DND-41 (cell line): ENCODE measurements around the gene AKT3.
A peak's percentile ranks its signal among the peaks of the same experiment; 100 is the strongest.

ENCODE experiments used
- ATAC-seq: fragments of 200-7000 bp; cut with Tn5 transposase; 3 replicates; pipeline ENCODE4 v1.9.1; 2021; ENCODE audit warnings: low read depth; ENCODE audit not compliant: insufficient read depth
- DNase-seq: peaks from one replicate; pipeline ENCODE4 v3.0.0-alpha.2; 2020
- H2AFZ ChIP-seq: 2 replicates; pipeline ENCODE4 v1.6.0; 2012; ENCODE audit warnings: low read depth, low read length
- H3K27ac ChIP-seq: 2 replicates; pipeline ENCODE4 v1.5.1; 2012; ENCODE audit warnings: low read length, inconsistent platforms
- H3K27me3 ChIP-seq: fragments of 200-600 bp; sonication (generic); 2 replicates; pipeline ENCODE4 v1.6.0; 2012; ENCODE audit warnings: low read length, mild to moderate bottlenecking, inconsistent platforms; ENCODE audit not compliant: insufficient read depth, poor library complexity
- H3K36me3 ChIP-seq: 2 replicates; pipeline ENCODE4 v1.5.1; 2012; ENCODE audit warnings: low read length, inconsistent platforms; ENCODE audit not compliant: insufficient read depth
- H3K4me1 ChIP-seq: 2 replicates; pipeline ENCODE4 v1.5.1; 2012; ENCODE audit warnings: mild to moderate bottlenecking, low read length; ENCODE audit not compliant: insufficient read depth
- H3K4me2 ChIP-seq: 2 replicates; pipeline ENCODE4 v1.6.0; 2012; ENCODE audit warnings: mild to moderate bottlenecking, moderate library complexity, low read length, inconsistent platforms; ENCODE audit not compliant: insufficient read depth
- H3K4me3 ChIP-seq, 2 experiments: fragments of 200-600 bp in 1 of 2; shearing (Covaris generic) in 1 of 2; 2 replicates each; pipeline ENCODE4 v1.5.1; 2012 to 2016; ENCODE audit warnings: inconsistent platforms in 2 of 2, low read length in 2 of 2, mild to moderate bottlenecking in 2 of 2, low read depth in 1 of 2, moderate library complexity in 1 of 2
- H3K79me2 ChIP-seq: 2 replicates; pipeline ENCODE4 v1.6.0; 2012; ENCODE audit warnings: low read length, inconsistent platforms; ENCODE audit not compliant: insufficient read depth
- H3K9ac ChIP-seq: 2 replicates; pipeline ENCODE4 v1.6.0; 2012; ENCODE audit warnings: low read depth, mild to moderate bottlenecking, inconsistent platforms, low read length, moderate library complexity
- H3K9me3 ChIP-seq: 2 replicates; pipeline ENCODE4 v1.5.1; 2012; ENCODE audit warnings: low read length, moderate library complexity, mild to moderate bottlenecking, inconsistent platforms; ENCODE audit not compliant: insufficient read depth, severe bottlenecking
- H4K20me1 ChIP-seq: 2 replicates; pipeline ENCODE4 v1.6.0; 2012; ENCODE audit warnings: low read length; ENCODE audit not compliant: insufficient read depth
- CTCF ChIP-seq: IDR thresholded peaks from 2 replicates; pipeline ENCODE4 v1.5.1; 2012; ENCODE audit warnings: borderline replicate concordance, low read length, moderate library complexity, mild to moderate bottlenecking; ENCODE audit not compliant: poor library complexity, severe bottlenecking; ENCODE audit errors: extremely low read depth
- EZH2 ChIP-seq: IDR thresholded peaks from 3 replicates; pipeline ENCODE4 v1.6.1; 2012; ENCODE audit warnings: borderline replicate concordance, low read depth, mild to moderate bottlenecking, moderate library complexity, low read length, inconsistent platforms; ENCODE audit not compliant: severe bottlenecking

Gene AKT3

GRCh38 chr1:243851257-243851756, 1.3 kb upstream of the AKT3 start:
- TF ChIP-seq CTCF (no peak), EZH2 (no peak)
- H3K27me3 ChIP-seq = no peaks in the 10 kb centered on the region
- no peaks in the 10 kb centered on the region for H3K9me3 ChIP-seq
- no peak for DNase-seq
- peaks cover 31% of the 10 kb centered on the region for H3K79me2 ChIP-seq
- no peaks in the 10 kb centered on the region for H3K36me3 ChIP-seq
- peaks cover 8% of the 10 kb centered on the region; the same call in 1 of the 2 replicates for H4K20me1 ChIP-seq
- H3K4me2 ChIP-seq = peak overlapping the region; percentile 91
- H3K9ac ChIP-seq = peak overlapping the region; percentile 78
- H3K27ac ChIP-seq = peak overlapping the region; percentile 67
- H3K4me3 ChIP-seq = peak overlapping the region; percentile 43 to 72
- H3K4me1 ChIP-seq = peaks cover 29% of the 10 kb centered on the region
- ATAC-seq = no peak
- H2AFZ ChIP-seq = peak overlapping the region; percentile 92

- Histone ChIP-seq H3K27ac (peak overlapping the region; percentile 67), H3K27me3 (no peaks in the 10 kb centered on the region), H4K20me1 (peaks cover 10% of the 10 kb centered on the region; the same call in 1 of the 2 replicates), H3K9ac (peak overlapping the region; percentile 78), H3K9me3 (no peaks in the 10 kb centered on the region), H3K36me3 (no peaks in the 10 kb centered on the region), H2AFZ (peak overlapping the region; percentile 92), H3K4me2 (peak overlapping the region; percentile 91), H3K4me1 (peaks cover 29% of the 10 kb centered on the region), H3K79me2 (peaks cover 36% of the 10 kb centered on the region), H3K4me3 (peak overlapping the region; percentile 43 to 72)
- no peak for TF ChIP-seq EZH2
- TF ChIP-seq CTCF = no peak
- ATAC-seq (peak; percentile 68), DNase-seq (peak; percentile 81)
Observed at GRCh38 chr1:243850452-243851256, 611 bp upstream of the AKT3 start.

- 0 out of 2 replicates have a peak overlapping the region, but pooled peaks have one; percentile 28 for H3K27ac ChIP-seq
Observed at GRCh38 chr1:243849421-243850201, 432 bp downstream of the AKT3 start.

More at GRCh38 chr1:243849421-243850201, 432 bp downstream of the AKT3 start:
- Histone ChIP-seq H3K9me3 (no peaks in the 10 kb centered on the region), H4K20me1 (peaks cover 18% of the 10 kb centered on the region; the same call in 1 of the 2 replicates), H3K4me1 (peaks cover 29% of the 10 kb centered on the region), H3K79me2 (peaks cover 47% of the 10 kb centered on the region), H3K27me3 (no peaks in the 10 kb centered on the region), H3K4me3 (peak overlapping the region; percentile 66 to 72), H3K4me2 (peak overlapping the region; percentile 94), H2AFZ (peak overlapping the region; percentile 59), H3K9ac (peak overlapping the region; percentile 78), H3K36me3 (no peaks in the 10 kb centered on the region)
- TF ChIP-seq CTCF = no peak
- TF ChIP-seq EZH2 = no peak
- DNase-seq (peak; percentile 58), ATAC-seq (peak; percentile 53)
